AG08395 (cell line): ENCODE data around the gene SLC2A2.
A peak's percentile ranks its signal among the peaks of the same experiment; 100 is the strongest.

Experiments used
- DNase-seq: peaks from one replicate; pipeline ENCODE4 v3.0.0; 2012; ENCODE audit warnings: mixed read lengths, low spot score

The SLC2A2 gene

DNA sequence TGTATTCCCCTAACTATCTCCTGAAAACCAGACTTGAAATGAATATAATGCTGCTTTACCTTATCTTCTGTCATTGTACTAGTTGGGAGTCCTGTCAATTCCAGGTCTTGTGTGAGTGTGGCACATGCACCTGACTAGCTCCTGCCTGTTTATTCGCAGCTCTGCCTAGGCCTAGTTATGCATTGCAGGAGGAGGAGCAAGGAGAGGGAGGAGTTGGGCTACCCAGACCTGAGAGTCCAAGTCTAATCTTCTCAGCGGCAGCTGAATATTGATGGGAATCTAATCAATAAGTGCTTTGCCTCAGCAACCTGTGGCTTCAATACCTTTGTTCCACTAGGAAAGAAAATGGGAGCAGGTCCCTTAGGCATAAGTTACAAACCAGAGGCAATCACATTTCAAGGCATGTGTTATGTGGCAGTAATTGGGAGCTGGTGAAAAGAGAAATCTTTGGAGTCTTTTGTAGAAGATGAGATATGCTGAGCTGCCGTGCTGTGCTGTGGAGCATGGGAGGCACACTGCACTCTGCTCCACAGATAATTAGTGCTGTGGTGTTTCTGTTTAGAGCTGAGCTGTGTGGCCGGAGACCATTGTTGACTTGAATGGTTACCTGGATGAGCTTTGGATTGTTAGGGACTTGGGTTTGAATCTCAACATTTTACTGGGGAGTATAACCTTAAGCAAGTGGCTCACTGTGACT lies at the start of gene SLC2A2:
TSS of gene SLC2A2 (minus strand) at position 124 of the 697 bp plus-strand sequence. CDS start at position 74, 50 bp downstream.
- DNase-seq: no peak

DNA sequence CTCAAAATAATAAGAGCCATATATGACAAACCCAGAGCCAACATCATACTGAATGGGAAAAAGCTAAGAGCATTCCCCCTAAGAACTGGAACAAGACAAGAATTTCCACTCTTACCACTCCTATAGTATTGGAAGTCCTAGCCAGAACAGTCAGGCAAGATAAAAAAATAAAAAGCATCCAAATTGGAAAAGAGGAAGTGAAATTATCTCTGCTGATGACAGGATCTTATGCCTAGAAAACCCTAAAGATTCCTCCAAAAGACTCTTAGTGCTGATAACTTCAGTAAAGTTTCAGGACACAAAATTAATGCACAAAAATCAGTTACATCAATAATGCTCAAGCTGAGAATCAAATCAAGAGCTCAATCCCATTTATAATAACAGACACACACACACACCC lies 45.9 kb upstream of the SLC2A2 start:
- no peak for DNase-seq

DNA sequence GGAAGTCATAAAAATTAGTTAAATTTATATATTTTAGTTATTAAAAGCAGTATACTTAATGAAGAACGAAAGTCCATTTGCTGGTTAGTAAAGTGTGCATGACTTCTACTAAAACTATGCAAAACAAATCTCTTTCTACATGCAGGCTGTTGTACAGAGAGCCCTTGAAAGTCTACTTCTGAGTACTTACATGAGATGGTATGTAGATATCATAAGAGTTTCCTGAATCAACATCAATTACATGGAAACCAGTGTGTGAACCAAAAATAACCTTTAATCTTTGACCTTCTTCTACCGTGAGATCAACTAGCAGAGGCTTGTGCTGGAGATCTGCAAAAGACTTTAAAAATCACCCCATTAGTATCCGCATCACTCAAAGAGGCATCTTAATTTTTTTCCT lies 42.1 kb upstream of the SLC2A2 start:
- no peak for DNase-seq

DNA sequence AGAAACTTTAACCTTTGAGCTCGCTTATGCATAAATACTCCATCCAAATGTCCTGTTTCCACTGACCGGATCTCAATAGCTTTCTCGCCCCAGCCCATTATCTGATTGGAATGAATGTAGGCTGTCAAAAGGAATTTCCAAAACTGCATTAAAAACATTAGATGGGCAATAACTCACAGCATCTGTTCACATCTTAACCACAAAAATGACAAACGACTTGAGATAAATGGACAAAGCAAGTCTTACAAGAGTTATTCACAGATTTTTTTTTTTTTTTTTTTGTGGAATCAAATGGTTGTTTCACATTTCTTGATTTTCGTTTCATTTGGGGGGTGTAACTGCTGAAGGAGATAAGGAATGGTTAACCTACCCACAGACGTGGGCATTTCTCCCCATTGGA lies 39.7 kb upstream of the SLC2A2 start:
- no peak for DNase-seq

DNA sequence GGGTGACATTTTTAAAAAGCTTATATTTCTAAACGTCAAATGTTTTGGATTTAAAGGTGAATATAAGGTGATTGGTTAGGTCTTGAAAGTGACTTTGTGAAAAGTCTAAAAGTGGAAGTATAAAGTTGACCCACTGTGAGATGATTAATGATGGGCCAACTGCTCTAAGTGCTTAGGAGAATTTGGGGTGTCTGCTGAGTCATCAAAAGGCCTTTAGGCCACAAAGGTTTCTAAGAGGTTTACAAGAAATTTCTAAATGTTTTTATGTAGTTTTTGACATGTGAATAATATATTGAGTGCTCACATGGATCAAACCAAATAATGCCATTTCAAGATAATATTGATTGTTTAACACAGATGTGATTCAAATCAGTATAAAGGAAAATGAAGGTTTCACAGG lies 39.2 kb upstream of the SLC2A2 start:
- DNase-seq: no peak

DNA sequence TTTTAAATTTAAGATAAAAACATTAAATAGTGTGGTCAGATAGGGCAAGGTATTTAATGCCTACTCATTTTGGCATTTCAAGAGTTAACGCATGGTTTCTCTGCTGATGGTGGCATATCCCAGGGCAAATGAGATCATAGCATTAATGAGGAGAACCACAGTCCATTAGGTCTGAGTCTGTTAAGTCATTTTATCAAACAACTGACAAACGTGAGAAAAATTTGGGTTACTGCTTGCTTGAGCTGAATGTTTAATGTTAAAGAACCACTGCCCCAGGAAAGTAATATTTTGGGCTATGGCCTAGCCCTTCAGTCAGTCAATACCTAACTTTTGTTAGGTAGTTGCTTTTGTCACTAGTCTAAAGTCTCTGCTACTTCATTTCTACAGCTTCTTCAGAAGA lies 37.9 kb upstream of the SLC2A2 start:
- DNase-seq: no peak

DNA sequence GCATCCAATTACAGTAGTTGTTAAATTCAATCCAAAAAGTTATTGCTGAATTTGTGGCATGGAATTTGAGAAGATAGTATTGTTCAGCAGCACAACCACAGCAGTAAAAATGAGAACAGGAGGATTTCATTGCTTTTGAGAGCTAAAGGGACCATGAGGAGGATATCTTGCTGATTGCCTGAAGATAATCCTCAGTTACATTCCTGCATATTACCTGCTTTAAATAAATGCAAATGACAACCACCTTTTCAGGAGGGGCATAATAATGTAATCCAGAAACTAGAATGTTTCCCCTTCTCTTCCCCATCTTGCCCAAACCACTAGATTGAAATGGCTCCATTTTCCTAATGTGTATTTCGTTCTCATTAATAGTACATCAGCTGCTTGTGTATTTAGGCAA lies 35.2 kb upstream of the SLC2A2 start:
- no peak for DNase-seq

DNA sequence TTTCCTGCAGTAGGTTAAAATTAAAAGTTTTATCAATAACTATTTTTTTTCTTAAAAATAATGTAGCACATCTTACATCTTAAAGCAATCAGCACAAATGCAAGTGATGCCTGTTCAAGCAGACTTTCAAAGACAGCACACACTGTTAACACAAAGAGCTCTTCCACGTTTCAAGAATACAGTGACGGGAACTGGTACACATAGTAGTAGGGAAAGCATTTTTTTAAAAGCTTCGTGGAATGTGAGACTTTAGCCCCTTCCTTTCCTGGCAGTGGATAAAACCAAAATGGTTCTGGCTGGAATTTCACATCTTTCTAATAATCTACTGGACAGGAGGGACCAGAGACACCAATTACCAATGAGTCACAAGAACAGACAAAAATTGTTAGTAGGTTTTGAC lies 33.5 kb upstream of the SLC2A2 start:
- DNase-seq: no peak

DNA sequence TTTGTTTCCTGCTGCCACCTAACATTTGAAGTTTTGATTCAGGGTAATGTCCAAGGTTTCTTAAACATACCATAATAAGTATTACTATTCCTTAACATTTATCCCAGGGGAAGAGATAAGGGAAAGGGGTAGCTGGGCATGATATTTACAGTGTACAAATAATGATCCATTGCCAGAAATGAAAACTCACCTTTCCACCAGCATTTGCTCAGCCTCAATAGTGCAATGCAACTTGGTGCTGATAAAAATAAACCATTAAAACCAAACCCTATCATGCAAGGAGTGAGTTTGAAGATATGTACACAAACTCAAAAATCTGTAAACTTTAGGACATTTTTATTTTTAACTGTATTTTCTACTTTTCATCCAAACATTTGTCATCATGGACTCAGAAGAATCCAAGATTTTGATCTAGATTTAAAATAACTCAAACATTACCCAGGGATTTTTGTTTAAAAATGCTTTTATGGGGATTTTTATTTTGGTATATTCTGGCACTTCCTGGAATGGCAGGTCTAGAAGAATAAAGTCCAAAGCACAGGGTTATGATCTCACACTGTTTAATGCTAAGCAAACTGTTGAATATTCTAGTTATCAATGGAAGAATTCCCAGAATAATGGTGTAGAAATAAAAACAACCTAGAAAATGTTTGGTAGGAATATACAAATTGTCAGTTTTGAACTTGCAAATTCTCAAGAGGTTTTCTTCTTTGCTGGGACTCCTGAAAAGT lies 32.5 kb upstream of the SLC2A2 start:
- DNase-seq: no peak

DNA sequence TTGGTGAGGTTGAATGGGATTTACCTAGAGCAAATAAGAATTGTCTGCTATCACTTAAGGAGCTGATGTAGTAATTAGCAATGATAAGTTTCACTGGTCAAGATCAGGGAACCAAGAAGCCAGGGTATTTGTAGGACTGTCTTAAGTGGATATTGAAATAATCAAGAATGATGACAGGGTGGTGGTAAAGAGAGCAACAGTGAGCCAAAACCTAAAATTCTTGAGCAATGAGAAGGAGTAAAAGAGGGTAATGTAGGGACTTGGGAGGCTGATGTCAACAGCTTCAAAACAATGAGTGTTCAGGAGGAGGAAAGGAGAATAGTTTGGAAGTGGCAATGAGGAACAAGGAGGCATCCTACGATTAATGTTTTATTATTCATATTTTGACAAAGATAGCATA lies 31.5 kb upstream of the SLC2A2 start:
- peak; percentile 50 for DNase-seq

DNA sequence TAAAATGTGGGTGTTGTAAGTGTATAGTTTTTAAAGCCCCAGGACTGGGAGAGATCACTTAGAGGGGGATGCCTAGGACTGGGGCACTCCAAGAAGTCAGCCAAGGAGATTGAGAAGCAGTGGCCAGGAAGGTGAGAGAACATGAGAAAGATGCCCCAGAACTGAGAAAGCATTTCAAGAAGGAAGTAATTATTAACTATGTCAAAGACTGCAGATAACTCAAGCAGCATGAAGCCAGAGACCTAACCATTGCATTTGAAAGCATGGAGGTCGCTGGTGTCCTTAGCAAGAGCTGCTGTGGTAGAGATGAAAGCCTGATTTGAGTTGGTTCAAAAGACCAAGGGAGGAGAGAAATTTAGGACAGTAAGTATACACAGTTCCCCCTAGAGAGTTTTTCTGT lies 30.6 kb upstream of the SLC2A2 start:
- DNase-seq: no peak

DNA sequence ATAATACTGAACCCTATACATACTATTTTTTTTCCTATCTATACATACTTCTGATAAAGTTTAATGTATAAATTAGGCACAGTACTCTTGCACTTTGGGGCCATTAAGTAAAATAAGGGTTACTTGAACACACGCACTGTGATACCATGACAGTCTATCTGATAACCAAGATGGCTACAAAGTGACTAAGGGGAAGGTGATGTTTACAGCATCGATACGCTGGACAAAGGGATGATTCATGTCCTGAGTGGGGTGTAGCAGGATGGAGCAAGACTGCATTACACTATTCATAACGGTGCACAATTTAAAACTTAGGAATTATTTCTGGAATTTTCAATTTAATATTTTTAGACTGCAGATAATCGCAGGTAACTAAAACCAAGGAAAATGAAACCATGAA lies 30.0 kb upstream of the SLC2A2 start:
- DNase-seq: no peak

DNA sequence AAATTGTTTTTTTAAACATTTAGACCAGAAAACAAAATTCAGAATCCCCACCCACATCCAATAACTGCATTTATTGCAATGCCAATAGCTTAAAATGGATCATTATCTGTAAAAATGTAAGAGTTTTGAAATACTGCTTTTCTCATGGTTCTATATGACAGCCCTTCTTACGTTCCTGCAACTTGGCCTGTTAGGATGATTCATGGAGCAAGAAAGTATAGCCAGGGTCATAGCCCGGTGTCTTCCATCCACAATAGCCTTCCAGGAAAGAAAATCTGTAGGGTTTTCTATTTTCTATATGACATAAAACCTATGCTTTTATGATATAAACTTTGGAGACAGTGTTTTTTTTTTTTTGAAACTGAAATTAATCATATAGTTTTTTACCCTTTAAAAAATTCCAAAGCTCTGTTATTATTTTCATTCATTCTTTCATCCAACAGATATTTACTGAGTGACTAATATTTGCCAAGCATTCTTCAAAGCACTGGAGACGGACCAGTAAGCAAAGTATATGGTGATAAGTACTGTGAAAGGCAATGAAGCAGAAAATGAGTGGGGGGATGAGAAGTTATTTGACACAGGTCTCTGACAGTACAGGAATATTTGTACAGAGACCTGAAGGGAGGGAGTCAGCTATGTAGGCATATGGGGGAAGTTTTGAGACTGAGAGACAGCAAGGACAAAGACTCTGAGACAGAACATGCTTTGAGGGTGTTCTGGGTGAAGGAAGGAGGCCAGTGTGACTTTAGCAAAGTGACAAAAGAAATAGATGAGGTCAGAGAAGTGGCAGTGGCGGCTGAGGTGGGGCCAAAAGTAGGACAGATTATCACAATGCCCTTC lies 29.0 kb upstream of the SLC2A2 start:
- peak; percentile 9 for DNase-seq

DNA sequence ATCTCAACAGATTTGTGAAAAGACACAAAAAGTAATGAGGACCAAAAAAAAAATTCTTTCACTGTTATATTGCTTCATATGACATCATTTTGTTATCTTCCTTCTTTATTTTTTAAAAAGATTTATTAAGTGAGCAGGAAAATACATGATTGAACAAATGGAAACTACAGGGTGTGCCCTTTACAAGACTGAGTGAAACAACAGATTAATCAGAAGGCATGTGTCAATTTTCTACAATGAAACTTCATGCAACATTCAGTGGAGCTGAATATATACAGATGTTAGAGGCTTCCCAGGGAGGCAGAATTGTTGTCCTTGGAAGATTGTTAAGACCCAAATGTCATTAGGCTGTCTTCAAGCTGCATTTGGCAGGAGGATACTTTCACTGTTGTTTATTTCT lies 28.4 kb upstream of the SLC2A2 start:
- no peak for DNase-seq

DNA sequence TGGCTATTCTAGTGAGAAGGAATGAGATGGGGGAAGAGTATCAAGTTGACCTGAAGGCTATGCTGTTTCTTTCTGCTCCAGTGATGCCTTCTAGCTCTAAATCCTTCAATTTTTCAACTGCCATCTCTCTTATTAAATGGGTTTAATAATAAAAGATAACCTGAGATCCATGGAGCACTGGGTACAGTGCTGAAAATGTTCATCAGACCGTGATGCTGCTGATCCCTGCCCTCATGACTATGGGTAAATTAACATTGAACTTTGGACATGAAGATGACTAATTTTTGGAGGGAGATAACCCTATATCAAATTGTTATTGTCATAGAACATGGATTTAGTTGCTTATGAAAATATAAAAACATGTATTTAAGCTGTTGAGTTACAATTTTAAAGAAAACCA lies 27.7 kb upstream of the SLC2A2 start:
- no peak for DNase-seq

DNA sequence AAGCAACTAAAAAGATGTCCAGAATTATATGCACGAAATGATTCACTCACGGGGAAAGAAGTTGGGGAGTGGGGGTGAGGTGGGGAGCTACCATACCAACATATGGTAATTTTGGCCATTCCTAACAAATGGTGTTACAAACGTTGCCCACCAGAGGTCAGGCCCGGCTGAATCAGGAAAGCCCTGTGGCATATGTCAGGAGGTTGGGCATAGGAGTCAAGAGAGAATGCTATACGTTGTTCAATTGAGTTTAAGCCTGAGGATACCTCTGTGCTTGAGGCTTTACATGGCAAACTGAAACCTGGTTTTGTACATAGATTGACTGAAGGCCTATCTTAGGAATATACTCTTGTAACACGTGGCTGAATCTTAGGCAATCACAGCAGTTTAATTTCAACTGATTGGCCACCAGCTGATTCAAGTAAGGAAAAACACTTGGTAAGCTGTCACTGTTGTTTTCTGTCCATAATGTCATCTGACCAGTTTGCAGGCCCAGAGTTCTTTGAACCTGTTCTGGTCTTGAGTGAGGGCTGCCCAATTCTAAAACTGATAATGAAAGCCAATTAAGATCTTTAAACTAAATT lies 23.4 kb upstream of the SLC2A2 start:
- DNase-seq: peak; percentile 71

DNA sequence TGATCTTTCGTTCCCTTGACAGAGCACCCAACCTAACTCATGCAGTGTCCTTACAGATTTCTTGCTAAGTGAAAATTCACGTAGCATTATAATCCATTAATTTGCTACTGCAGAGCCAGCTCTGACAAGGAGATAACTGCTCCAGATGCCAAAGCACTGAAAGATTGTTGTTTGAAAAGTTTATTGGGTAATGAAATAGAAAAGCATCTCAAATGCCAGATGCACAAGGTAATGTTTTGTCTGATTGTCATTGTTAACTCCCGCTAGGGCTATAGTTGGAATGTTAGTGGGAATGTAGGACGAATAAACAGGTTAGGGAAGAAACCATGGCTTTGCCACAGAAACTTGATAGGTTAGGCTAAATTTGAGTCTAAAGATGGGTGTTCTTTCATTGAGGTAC lies 20.2 kb upstream of the SLC2A2 start:
- DNase-seq: no peak

DNA sequence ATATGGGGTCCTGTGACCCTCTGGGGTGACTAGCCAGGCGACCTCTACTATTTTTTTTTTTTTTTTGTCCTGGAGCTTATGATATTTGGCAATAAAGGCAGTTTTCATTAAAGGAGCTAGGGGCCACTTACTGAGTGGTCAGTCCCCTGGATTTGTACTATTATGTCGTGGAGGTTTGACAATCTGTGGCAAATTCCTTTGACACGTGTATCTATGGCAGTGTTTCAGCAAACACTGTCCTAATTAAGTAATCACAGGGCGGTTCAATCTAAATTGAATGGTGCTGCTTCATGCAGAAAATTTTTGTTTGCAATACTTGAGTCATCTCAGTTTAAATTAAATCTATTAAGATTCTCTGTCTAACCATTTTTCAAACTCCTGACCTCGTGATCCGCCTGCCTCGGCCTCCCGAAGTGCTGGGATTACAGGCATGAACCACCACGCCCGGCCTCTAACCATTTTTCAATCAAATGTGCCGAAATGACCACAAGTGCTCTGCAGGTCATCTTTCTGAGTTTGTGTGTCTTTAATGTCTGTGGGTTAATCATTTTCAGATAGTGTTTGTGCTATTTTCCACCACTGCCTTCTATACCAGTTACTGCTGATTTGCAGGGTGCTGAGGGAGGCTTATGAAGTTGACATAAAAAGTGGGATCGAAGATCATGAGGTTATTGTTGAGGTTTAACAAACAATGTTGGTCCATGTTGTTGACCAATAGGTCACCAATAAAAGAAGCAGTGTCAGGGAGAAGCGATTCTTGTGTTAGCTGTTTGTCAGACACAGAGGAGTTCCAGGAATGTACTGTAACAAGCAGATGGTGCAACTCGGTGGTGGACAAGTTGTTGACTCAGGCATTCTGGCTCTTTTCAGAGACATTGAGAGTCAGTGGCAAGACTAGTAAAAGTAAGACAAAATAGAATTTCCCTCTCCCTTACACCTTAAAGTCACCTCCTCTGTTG lies 18.6 kb upstream of the SLC2A2 start:
- DNase-seq: peak; percentile 80

DNA sequence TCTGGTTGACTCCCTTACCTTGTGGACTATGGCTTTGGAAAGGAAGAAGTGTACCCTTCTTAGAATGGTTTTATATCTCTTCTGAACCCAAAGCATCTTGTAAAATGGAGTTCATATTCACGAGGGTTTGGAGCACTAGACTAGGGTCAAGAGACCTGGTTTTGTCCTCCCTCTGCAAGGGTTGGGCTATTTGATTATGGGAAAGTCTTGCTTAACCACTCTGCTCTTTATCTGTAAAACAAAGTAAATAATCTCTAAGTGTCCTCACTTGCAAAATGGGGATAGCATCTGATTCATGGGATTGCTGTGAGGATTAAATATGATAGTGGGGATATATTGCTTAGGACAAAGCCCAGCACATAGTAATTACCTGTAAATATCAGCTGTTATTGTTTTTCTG lies 17.9 kb upstream of the SLC2A2 start:
- DNase-seq: no peak

DNA sequence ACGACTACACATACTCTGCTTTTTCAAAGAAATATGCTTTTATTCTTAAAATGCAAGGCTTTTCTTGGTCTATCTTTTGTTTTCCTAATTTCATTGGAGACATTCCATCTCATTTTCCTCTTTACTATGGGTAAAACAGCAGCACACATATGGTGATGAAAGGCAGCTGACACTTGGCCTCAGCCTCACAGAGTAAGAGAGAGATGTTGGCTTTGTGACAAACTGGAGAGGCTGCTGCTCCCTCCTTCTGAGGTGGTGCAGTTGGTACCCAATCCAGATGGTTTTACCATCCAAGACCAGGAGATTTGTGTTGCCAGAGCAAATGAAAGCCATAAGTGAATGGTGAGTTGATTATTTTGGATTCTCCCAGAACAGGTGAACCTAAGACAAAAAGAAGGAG lies 13.2 kb upstream of the SLC2A2 start:
- no peak for DNase-seq

DNA sequence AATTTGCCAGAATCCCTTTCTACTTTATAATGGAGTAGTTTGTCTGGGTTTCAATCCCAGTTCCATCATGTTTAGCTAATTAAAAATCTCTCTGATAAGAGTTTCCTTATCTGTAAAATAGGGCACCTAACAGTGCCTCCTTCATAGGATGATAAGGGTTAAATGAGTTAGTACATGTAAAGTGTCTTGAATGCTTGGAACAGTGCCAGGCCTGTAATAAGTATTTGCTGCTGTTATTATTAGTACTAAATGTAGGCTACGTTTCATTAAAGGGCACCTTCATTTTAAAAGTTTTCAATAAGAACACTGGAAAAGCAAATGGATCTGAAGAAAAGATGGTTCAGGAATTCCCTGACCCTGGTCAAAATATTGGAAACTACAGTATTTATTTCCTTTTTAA lies 11.8 kb upstream of the SLC2A2 start:
- no peak for DNase-seq
